Natural killer cell treated with Interleukin-12 subunit alpha and Interleukin-12 subunit beta and Interleukin-15 and Interleukin-18, amount 100 ng/mL, for 72 hours (primary cell): ENCODE data around the gene P3H1. TPM values are rescaled to one million over a fixed set of nuclear protein-coding genes. Genes with fewer than 3 reads are reported as not detected.
A peak's percentile ranks its signal among the peaks of the same experiment; 100 is the strongest.

ENCODE experiments used
- ATAC-seq, 2 donors: fragments of 150-1000 bp; cut with Tn5 transposase in 1 of 2; sonication (Bioruptor Pico), chemical (Tn5 transposase) in 1 of 2; 2 replicates each; pipeline ENCODE4 v1.10.0; 2021
- DNase-seq: peaks from one replicate; pipeline ENCODE4 v3.0.0; 2022; ENCODE audit warnings: low spot score
- H3K27ac Mint-ChIP-seq, 2 donors: 1 replicate in 1 of 2; 2 replicates in 1 of 2; pipeline ENCODE4 v1.8.0; 2022; ENCODE audit warnings: mixed read lengths in 2 of 2, mild to moderate bottlenecking in 1 of 2, moderate library complexity in 1 of 2
- H3K27me3 Mint-ChIP-seq, 2 donors: 1 replicate in 1 of 2; 2 replicates in 1 of 2; pipeline ENCODE4 v1.8.0; 2022; ENCODE audit warnings: mixed read lengths in 2 of 2
- H3K36me3 Mint-ChIP-seq: one replicate; pipeline ENCODE4 v1.8.0; 2022; ENCODE audit warnings: mixed read lengths
- H3K4me1 Mint-ChIP-seq, 2 donors: 1 replicate in 1 of 2; 2 replicates in 1 of 2; pipeline ENCODE4 v1.8.0; 2022; ENCODE audit warnings: low read depth in 2 of 2, mixed read lengths in 2 of 2, mild to moderate bottlenecking in 1 of 2
- H3K4me3 Mint-ChIP-seq: one replicate; pipeline ENCODE4 v1.8.0; 2022; ENCODE audit warnings: mixed read lengths
- H3K9me3 Mint-ChIP-seq: 2 replicates; pipeline ENCODE4 v1.8.0; 2022; ENCODE audit warnings: mixed read lengths
- total RNA-seq, 2 donors: library from RNA; stranded (reverse); gene quantifications; one replicate each; pipeline ENCODE4 v1.2.3, GENCODE V29; 2022

Gene P3H1
- total RNA-seq, 2 donors from 2014 or later: 35.7 to 52.3 TPM

- ATAC-seq (no peak), DNase-seq (no peak)
- Mint-ChIP-seq H3K27me3 (no peaks in the 10 kb centered on the region), H3K27ac (no peak overlapping the region), H3K36me3 (peaks cover 12% of the 10 kb centered on the region), H3K4me1 (peaks cover 9 to 17% of the 10 kb centered on the region in 2 donors), H3K9me3 (no peaks in the 10 kb centered on the region), H3K4me3 (no peak overlapping the region)
Measured at GRCh38 chr1:42784547-42784945, 17.7 kb upstream of the P3H1 start.

GRCh38 chr1:42783092-42783491, 16.3 kb upstream of the P3H1 start:
- Mint-ChIP-seq H3K27ac (no peak overlapping the region), H3K36me3 (peaks cover 16% of the 10 kb centered on the region), H3K27me3 (no peaks in the 10 kb centered on the region), H3K4me1 (peaks cover 14 to 22% of the 10 kb centered on the region in 2 donors), H3K9me3 (no peaks in the 10 kb centered on the region), H3K4me3 (no peak overlapping the region)
- DNase-seq: no peak
- no peak for ATAC-seq

GRCh38 chr1:42780176-42780575, 13.3 kb upstream of the P3H1 start:
- ATAC-seq (no peak), DNase-seq (no peak)
- Mint-ChIP-seq H3K4me3 (no peak overlapping the region), H3K36me3 (peaks cover 24% of the 10 kb centered on the region), H3K9me3 (no peaks in the 10 kb centered on the region), H3K27me3 (no peaks in the 10 kb centered on the region), H3K4me1 (peaks cover 5 to 12% of the 10 kb centered on the region in 2 donors), H3K27ac (no peak overlapping the region)

GRCh38 chr1:42779725-42780124, 12.9 kb upstream of the P3H1 start:
- peaks cover 24% of the 10 kb centered on the region for H3K36me3 Mint-ChIP-seq
- ATAC-seq (no peak), DNase-seq (no peak)
- H3K4me1 Mint-ChIP-seq: peaks cover 5 to 11% of the 10 kb centered on the region in 2 donors
- H3K4me3 Mint-ChIP-seq: no peak overlapping the region
- no peaks in the 10 kb centered on the region for H3K9me3 Mint-ChIP-seq
- no peak overlapping the region for H3K27ac Mint-ChIP-seq
- no peaks in the 10 kb centered on the region for H3K27me3 Mint-ChIP-seq

GRCh38 chr1:42777852-42778251, 11.0 kb upstream of the P3H1 start:
- Mint-ChIP-seq H3K9me3 (no peaks in the 10 kb centered on the region), H3K4me1 (peaks cover 10 to 12% of the 10 kb centered on the region in 2 donors), H3K4me3 (no peak overlapping the region), H3K27me3 (no peaks in the 10 kb centered on the region), H3K36me3 (peaks cover 24% of the 10 kb centered on the region), H3K27ac (no peak overlapping the region)
- no peak for ATAC-seq
- DNase-seq: no peak

- no peak overlapping the region for H3K4me3 Mint-ChIP-seq
- ATAC-seq (no peak), DNase-seq (no peak)
- peaks cover 19% of the 10 kb centered on the region for H3K36me3 Mint-ChIP-seq
- H3K27ac Mint-ChIP-seq: no peak overlapping the region
- H3K9me3 Mint-ChIP-seq: no peaks in the 10 kb centered on the region
- peaks cover 17% of the 10 kb centered on the region in 2 donors for H3K4me1 Mint-ChIP-seq
- H3K27me3 Mint-ChIP-seq: no peaks in the 10 kb centered on the region
Measured at GRCh38 chr1:42776502-42776901, 9.7 kb upstream of the P3H1 start.

GRCh38 chr1:42774928-42775526, 8.2 kb upstream of the P3H1 start:
- ATAC-seq: no peak
- H3K4me3 Mint-ChIP-seq: no peak overlapping the region
- H3K27me3 Mint-ChIP-seq: no peaks in the 10 kb centered on the region
- H3K27ac Mint-ChIP-seq: no peak overlapping the region
- H3K9me3 Mint-ChIP-seq: no peaks in the 10 kb centered on the region
- DNase-seq: no peak
- H3K4me1 Mint-ChIP-seq: peaks cover 20 to 28% of the 10 kb centered on the region in 2 donors
- peaks cover 18% of the 10 kb centered on the region for H3K36me3 Mint-ChIP-seq

GRCh38 chr1:42773420-42773819, 6.6 kb upstream of the P3H1 start:
- Mint-ChIP-seq H3K36me3 (peaks cover 18% of the 10 kb centered on the region), H3K27me3 (no peaks in the 10 kb centered on the region), H3K27ac (peak overlapping the region in 1 of 2 donors; percentile 7), H3K4me3 (no peak overlapping the region), H3K4me1 (peaks cover 20 to 26% of the 10 kb centered on the region in 2 donors), H3K9me3 (no peaks in the 10 kb centered on the region)
- DNase-seq (no peak), ATAC-seq (no peak)

GRCh38 chr1:42769811-42770210, 3.0 kb upstream of the P3H1 start:
- DNase-seq (no peak), ATAC-seq (no peak)
- H3K4me1 Mint-ChIP-seq: peaks cover 23 to 32% of the 10 kb centered on the region in 2 donors
- H3K27me3 Mint-ChIP-seq: no peaks in the 10 kb centered on the region
- H3K27ac Mint-ChIP-seq: no peak overlapping the region
- H3K36me3 Mint-ChIP-seq: peaks cover 6% of the 10 kb centered on the region
- H3K4me3 Mint-ChIP-seq: no peak overlapping the region
- H3K9me3 Mint-ChIP-seq: no peaks in the 10 kb centered on the region

GRCh38 chr1:42768172-42768571, 1.3 kb upstream of the P3H1 start:
- Mint-ChIP-seq H3K36me3 (peaks cover 6% of the 10 kb centered on the region), H3K4me3 (no peak overlapping the region), H3K27ac (peak overlapping the region in 1 of 2 donors; percentile 87), H3K27me3 (no peaks in the 10 kb centered on the region), H3K9me3 (no peaks in the 10 kb centered on the region), H3K4me1 (peaks cover 23 to 30% of the 10 kb centered on the region in 2 donors)
- ATAC-seq: no peak
- no peak for DNase-seq

- H3K27ac Mint-ChIP-seq: peak overlapping the region in 1 of 2 donors; percentile 87
- ATAC-seq (peak in 1 of 2 donors; percentile 2), DNase-seq (no peak)
- peaks cover 6% of the 10 kb centered on the region for H3K36me3 Mint-ChIP-seq
- H3K4me1 Mint-ChIP-seq: peaks cover 19 to 26% of the 10 kb centered on the region in 2 donors
- no peaks in the 10 kb centered on the region for H3K27me3 Mint-ChIP-seq
- no peak overlapping the region for H3K4me3 Mint-ChIP-seq
- H3K9me3 Mint-ChIP-seq: no peaks in the 10 kb centered on the region
Measured at GRCh38 chr1:42767510-42768000, 727 bp upstream of the P3H1 start.

GRCh38 chr1:42765832-42766740, 742 bp downstream of the P3H1 start:
- no peak for DNase-seq
- Mint-ChIP-seq H3K4me3 (no peak overlapping the region), H3K4me1 (peaks cover 15 to 20% of the 10 kb centered on the region in 2 donors), H3K27me3 (no peaks in the 10 kb centered on the region), H3K27ac (no peak overlapping the region), H3K36me3 (peaks cover 6% of the 10 kb centered on the region), H3K9me3 (no peaks in the 10 kb centered on the region)
- ATAC-seq: peak in 1 of 2 donors; percentile 28

GRCh38 chr1:42765269-42765668, 1.6 kb downstream of the P3H1 start:
- no peak for DNase-seq
- Mint-ChIP-seq H3K27me3 (no peaks in the 10 kb centered on the region), H3K4me3 (no peak overlapping the region), H3K9me3 (no peaks in the 10 kb centered on the region), H3K27ac (no peak overlapping the region), H3K36me3 (no peaks in the 10 kb centered on the region), H3K4me1 (peaks cover 11 to 12% of the 10 kb centered on the region in 2 donors)
- no peak for ATAC-seq

GRCh38 chr1:42762269-42762668, 4.6 kb downstream of the P3H1 start:
- H3K4me1 Mint-ChIP-seq: no peaks in the 10 kb centered on the region
- ATAC-seq: no peak
- H3K27me3 Mint-ChIP-seq: no peaks in the 10 kb centered on the region
- no peak for DNase-seq
- H3K9me3 Mint-ChIP-seq: no peaks in the 10 kb centered on the region
- H3K4me3 Mint-ChIP-seq: no peak overlapping the region
- H3K36me3 Mint-ChIP-seq: peaks cover under 1% of the 10 kb centered on the region
- H3K27ac Mint-ChIP-seq: no peak overlapping the region
